Epithelial cell of esophagus (primary cell): Measurements from ENCODE around the gene SETD6.

Experiments used
- DNase-seq: peaks from one replicate; pipeline ENCODE4 v3.0.0; 2010; ENCODE audit warnings: low read depth
- H3K4me3 ChIP-seq: 2 replicates; pipeline ENCODE4 v1.5.1; 2011; ENCODE audit warnings: mild to moderate bottlenecking, low read length, control low read depth
- CTCF ChIP-seq: IDR thresholded peaks from 2 replicates; pipeline ENCODE4 v1.5.1; 2011; ENCODE audit warnings: low read depth, mild to moderate bottlenecking, low read length, control low read depth, inconsistent platforms; ENCODE audit not compliant: insufficient read depth; ENCODE audit errors: missing control alignments

SETD6 gene

GRCh38 chr16:58509256-58510096, 5.8 kb upstream of the SETD6 start:
- DNase-seq, result no peak
- TF ChIP-seq CTCF, result no peak
- H3K4me3 ChIP-seq, result no peak overlapping the region

GRCh38 chr16:58510097-58510775, 5.1 kb upstream of the SETD6 start:
- no peak for TF ChIP-seq CTCF
- DNase-seq, result no peak
- H3K4me3 ChIP-seq, result no peak overlapping the region

- DNase-seq, result no peak
- no peak overlapping the region for H3K4me3 ChIP-seq
- TF ChIP-seq CTCF, result no peak
These were observed 4.3 kb upstream of the SETD6 start for GRCh38 chr16:58510776-58511628.

- peak; percentile 78 for DNase-seq
- TF ChIP-seq CTCF, result peak; percentile 78
- no peak overlapping the region for H3K4me3 ChIP-seq
These were observed 3.1 kb upstream of the SETD6 start for GRCh38 chr16:58511933-58512815.

- no peak for TF ChIP-seq CTCF
These were observed 1.4 kb upstream of the SETD6 start for GRCh38 chr16:58513874-58514273.

More at GRCh38 chr16:58513874-58514273, 1.4 kb upstream of the SETD6 start:
- no peak for DNase-seq
- H3K4me3 ChIP-seq, result no peak overlapping the region
